Tibial nerve (tissue), 4 donors: ENCODE results near the gene YOD1.

Source experiments
- EP300 ChIP-seq, 2 donors: sonication (generic); formaldehyde crosslinking; IDR thresholded peaks; one replicate each; pipeline ENCODE4 v1.6.1; 2017; ENCODE audit warnings: antibody characterized with exemption in 2 of 2, mild to moderate bottlenecking in 1 of 2
- POLR2A ChIP-seq, 2 donors: fragments of 450-650 bp; IDR thresholded peaks; one replicate each; pipeline ENCODE4 v1.6.1; 2017; ENCODE audit warnings: antibody characterized with exemption in 2 of 2, mild to moderate bottlenecking in 2 of 2, moderate library complexity in 2 of 2
- TF ChIP-seq, protein P1 (sequence below), 5 experiments: fragments of 200-600 bp in 3 of 5; fragments of 450-650 bp in 2 of 5; sonication (generic) in 3 of 5; IDR thresholded peaks; one replicate each; pipeline ENCODE4 v1.5.1; 2016 to 2019; ENCODE audit warnings: antibody characterized with exemption in 5 of 5, mild to moderate bottlenecking in 3 of 5, moderate library complexity in 2 of 5

DNA sequence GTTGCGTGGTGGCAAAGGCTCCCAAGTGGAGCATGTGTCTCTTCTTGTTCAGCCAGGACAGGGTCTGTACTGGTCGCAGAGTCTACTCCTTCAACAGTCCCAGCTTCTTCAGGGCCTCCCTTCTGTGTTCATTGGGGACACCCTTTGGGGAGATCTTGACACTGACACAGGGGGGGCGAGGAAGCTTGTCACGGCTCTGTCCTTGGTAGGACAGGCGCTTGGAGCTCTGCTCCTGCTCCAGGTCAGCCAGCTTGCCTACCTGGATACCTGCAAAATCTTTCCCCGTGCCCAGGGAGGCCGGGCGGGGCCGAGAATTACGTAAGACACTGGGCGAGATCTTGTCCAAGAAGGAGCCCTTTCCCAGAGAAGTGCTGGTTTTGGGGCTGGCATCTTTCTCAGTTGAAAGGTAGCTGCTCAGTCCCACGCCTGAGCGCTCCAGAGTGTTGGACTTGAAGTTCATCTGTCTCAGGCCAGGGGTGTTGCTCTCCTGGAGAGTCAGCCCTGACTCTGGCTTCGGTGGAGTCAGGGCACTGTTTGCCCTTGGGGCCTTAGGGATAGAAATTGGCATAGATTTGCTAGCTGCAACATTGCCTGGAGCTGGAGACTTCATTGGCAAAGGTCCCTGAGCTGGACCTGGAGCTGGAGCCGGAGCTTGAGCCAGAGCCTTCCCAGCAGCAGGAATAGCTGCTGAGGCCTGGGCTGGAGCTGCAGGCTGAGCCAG, 29.0 kb downstream of the YOD1 start:
- TF ChIP-seq POLR2A (IDR thresholded peaks at IDR 0.05): no peak
- no peak for TF ChIP-seq EP300 (IDR thresholded peaks at IDR 0.05)
- TF ChIP-seq, protein P1, sequence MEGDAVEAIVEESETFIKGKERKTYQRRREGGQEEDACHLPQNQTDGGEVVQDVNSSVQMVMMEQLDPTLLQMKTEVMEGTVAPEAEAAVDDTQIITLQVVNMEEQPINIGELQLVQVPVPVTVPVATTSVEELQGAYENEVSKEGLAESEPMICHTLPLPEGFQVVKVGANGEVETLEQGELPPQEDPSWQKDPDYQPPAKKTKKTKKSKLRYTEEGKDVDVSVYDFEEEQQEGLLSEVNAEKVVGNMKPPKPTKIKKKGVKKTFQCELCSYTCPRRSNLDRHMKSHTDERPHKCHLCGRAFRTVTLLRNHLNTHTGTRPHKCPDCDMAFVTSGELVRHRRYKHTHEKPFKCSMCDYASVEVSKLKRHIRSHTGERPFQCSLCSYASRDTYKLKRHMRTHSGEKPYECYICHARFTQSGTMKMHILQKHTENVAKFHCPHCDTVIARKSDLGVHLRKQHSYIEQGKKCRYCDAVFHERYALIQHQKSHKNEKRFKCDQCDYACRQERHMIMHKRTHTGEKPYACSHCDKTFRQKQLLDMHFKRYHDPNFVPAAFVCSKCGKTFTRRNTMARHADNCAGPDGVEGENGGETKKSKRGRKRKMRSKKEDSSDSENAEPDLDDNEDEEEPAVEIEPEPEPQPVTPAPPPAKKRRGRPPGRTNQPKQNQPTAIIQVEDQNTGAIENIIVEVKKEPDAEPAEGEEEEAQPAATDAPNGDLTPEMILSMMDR (IDR thresholded peaks at IDR 0.05): no peak
